Measurements from ENCODE around the gene TNPO1.

DNA sequence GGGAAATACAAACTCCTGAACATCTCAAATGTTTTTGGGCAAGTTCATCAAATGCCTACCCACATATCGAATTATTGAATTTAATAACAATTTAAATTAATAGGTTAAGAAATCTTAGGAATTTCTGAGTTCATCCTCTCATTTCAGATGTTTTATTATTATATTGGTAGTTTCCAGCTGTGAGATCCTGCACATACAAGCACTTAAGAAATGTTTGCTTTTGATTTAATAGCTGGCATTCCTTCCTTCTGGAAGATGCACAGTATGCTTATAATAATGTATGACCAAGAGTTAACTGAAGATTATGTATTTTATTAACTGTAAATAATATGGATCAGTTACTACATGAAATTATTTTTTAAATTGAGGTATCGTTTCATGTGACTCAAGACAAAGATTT lies 13.9 kb downstream of the TNPO1 start:
- no peak for TF ChIP-seq GATA3 (IDR thresholded peaks at IDR 0.05; ENCODE audit: low read depth, low read length)
- TF ChIP-seq GATA2 (IDR thresholded peaks at IDR 0.05; ENCODE audit: low read depth, low read length) = no peak
